ENCODE data around the gene TM6SF1.
A peak's percentile ranks its signal among the peaks of the same experiment; 100 is the strongest.
"Not testable (repeated sequence)": the region's sequence is repeated elsewhere in the genome, so short reads cannot be mapped to it uniquely, and the experiment has no call there.

Gene TM6SF1

DNA sequence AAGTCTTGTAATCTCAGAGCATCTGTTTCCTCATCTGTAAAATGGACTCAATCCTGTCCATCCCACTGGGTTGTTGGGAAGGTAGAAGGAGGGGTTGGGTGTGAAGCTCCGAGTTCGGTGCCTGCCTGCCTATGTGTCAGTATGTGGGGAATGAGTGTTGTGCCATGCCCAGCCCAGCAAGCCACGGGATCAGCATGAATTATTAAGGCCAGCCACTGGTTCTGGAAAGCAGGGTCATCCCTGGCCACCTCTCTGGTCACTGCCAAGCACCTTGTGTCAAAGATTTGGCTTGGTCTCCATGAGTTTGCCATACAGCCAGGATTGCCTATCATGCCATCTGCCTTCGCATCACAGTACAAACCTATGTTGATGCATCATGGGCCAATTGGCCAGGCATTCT is 11.5 kb downstream of the TM6SF1 start:
- DNase-seq, result no peak

- no peak for DNase-seq
Observed at GRCh38 chr15:83119968-83120581, 12.6 kb downstream of the TM6SF1 start.

DNA sequence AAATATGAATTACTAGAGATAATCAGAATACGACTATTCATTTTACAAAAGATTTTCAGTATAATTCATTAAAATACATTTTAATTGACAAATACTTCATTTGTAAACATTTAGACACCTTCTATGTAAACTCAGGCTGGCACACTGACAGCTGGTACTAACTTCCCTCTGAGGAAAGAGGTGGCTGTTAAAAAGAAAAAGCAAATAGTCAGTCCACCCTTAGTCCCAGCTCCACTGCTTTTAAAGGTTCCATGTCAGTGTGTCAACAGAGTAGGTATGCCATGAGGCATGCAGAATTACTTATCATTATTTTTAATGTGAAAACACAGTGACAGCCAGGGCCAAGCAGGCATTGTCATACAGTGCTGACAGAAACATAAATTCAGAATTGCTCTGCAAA is 16.1 kb downstream of the TM6SF1 start:
- no peak for DNase-seq

DNA sequence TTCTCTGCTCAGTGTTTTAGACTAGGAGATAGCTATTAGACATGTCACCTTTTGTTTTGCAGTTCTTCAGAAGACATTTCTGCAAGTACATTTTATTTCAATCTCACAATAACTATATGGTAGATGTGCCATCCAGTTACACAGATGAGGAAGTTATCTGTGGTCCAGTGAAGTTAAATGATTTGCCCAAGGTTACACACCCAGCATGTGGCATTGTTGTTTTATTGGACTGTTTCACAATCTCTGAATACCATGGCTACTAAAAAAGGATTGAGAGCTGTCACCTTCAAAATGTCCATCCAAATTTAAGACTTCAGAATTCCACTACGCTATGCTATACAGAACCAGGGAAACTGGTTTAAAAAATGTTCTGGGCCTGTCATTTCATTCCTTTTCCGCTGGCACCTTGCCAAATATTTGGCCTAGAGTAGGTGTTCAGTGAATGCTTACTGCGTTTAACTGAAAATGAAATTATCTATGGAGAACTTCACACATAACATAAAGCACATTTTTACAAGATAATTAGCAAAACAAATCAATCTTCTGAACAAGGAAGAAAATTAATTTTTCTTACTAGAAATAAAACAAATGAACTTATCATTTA is 20.2 kb downstream of the TM6SF1 start:
- peak in 1 of 2 experiments; percentile 7 for DNase-seq

GRCh38 chr15:83129791-83130190 is 22.3 kb downstream of the TM6SF1 start:
- DNase-seq, result peak; percentile 100

DNA sequence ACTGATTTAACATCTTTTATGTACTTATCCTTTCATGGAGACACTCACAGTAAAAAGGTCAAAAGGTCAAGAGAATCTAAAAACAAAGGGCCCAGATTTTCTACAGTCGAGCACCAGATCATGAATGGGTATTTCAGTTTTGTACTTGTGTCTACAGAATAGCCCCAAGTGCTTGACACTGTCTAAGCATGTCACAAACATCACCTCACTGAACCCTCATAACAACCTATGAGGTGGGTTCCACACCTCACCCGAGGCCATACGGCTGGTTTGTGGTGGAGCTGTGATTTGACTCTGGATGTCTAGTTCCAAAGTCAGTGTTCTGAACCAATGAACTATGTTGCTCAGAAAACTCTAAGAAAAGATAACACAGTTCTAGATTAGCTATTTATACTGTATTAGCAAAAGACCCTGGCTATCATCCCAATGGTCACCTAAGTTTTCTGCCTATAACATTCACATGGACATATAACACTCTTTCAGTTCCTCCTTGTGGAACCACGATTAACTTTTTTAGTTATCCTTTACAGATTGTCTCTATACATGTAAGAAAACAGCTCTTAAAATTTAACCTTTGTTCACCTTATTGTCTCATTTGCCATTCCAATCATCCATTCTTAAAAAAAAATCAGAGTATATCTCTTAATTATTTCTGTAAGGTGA is 25.5 kb downstream of the TM6SF1 start:
- DNase-seq, result no peak

GRCh38 chr15:83142151-83142550 is 34.7 kb downstream of the TM6SF1 start:
- DNase-seq, result not testable (repeated sequence)

- DNase-seq, result no peak
Observed at GRCh38 chr15:83144771-83145170, 37.3 kb downstream of the TM6SF1 start.

DNA sequence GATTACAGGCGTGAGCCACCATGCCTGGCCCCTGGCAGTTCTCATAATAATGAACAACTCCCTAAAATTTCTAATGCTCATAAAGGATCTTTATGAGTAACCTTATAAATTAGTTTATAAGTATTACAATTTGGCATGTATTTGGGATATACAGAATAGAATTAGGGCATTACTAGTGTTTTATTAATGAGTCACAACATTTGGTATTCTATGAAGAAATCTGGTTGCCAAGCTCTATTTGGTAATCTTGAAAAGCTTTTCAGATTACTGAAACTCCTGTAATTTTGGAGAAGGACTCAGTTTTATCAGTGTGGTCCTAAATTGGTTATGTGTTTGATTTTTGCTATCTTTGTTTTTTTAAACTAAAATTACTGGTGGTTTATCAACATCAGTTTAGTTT is 45.8 kb downstream of the TM6SF1 start:
- no peak for DNase-seq

- no peak for DNase-seq
Observed at GRCh38 chr15:83155942-83156341, 48.5 kb downstream of the TM6SF1 start.

- DNase-seq, result no peak
Observed at GRCh38 chr15:83158393-83158792, 50.9 kb downstream of the TM6SF1 start.

DNA sequence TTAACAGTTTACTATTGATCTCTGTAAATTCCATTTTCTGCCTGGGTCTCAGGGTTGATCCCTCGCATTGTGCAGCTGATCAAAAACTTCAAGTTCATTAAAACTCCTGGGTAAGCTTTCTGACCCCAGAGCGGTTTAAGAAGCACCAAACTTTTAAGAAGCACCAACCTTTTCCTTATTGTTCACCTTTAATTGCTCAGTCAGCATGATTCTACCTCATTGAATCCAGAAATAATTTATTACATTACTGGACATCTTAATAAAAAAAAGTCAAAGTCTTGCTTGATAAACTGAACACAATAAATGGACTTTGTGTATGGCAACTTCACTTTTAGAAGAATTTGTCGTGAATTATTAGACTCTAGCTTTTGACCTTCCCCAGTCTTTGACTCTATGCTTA is 53.3 kb downstream of the TM6SF1 start:
- DNase-seq, result no peak

GRCh38 chr15:83163032-83163431 is 55.6 kb downstream of the TM6SF1 start:
- DNase-seq, result no peak

- no peak for DNase-seq
Observed at GRCh38 chr15:83164111-83164770, 56.8 kb downstream of the TM6SF1 start.

DNA sequence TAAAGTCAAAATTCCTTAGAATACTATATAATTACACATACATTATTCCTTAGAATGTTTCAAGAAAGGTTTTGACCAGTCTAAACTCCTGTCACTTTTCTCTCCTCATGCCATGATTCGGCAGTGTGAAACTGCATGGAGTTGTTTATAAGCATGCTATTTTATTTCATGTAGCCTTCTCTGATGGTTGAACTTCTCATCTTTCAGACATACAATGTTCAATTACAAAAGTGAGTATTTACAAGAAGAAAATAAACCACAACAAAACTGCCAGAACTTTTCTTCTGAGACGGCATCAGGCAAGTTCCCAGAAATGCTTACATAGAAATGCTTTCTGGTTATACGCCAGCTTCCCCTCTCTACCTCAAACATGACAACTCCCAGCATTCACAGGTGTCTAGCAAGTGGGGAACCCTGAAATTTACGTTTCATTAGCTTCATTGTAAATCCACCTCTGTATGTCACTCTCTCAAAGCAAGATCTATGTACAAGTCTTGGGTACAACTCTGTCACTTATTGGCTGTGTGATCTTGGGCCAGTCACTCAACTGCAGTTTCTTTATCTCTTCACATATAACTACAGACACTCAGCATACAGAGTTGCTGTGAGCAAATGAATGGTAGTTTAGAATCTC is 57.4 kb downstream of the TM6SF1 start:
- DNase-seq, result no peak

- DNase-seq, result no peak
Observed at GRCh38 chr15:83166218-83166617, 58.8 kb downstream of the TM6SF1 start.

DNA sequence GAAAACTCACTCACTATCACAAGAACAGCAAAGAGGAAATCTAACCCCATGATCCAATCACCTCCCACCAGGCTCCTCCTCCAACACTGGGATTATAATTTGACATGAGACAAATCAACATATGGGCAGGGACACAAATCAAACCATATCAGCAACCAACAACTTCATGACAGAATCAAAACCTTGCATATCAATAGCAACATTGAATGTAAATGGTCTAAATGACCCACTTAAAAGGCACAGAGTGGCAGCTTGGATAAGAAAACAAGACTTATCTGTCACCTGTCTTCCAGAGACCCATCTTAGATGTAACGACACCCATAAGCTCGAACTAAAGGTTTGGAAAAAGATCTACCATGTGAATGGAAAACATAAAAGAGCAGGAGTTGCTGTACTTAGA is 59.4 kb downstream of the TM6SF1 start:
- DNase-seq, result no peak

DNA sequence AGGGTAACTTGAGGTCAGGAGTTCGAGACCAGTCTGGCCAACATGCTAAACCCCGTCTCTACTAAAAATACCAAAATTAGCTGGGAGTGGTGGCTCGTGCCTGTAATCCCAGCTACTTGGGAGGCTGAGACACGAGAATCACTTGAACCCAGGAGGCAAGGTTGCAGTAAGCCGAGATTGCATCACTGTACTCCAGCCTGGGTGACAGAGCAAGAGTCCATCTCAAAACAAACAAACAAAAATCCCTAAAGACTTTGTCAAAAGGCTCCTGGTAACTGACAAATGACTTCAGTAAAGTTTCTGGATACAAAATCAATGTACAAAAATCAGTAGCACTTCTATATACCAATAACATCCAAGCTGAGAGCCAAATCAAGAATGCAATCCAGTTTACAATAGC is 62.1 kb downstream of the TM6SF1 start:
- not testable (repeated sequence) for DNase-seq

- DNase-seq, result no peak
Observed at GRCh38 chr15:83170474-83171165, 63.2 kb downstream of the TM6SF1 start.

GRCh38 chr15:83174891-83175290 is 67.4 kb downstream of the TM6SF1 start:
- DNase-seq, result no peak

DNA sequence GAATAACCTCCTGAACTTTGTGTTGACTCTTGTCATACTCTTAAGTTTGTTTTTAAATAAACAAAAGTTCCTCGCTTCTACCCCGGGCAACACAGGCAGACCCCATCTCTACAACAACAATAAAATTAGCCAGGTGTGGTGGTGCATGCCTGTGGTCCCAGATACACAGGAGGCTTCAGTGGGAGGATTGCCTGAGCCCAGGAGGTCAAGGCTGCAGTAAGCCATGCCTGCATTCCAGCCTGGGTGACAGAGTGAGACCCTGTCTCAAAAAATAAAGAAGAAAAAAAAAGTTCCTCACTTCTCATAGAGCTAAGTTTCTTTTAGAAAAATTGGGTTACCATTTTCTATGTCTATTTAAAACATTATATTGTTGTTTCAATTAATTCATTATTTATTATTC is 70.9 kb downstream of the TM6SF1 start:
- no peak for DNase-seq

- peak in 1 of 2 experiments; percentile 30 for DNase-seq
Observed at GRCh38 chr15:83178869-83179325, 71.5 kb downstream of the TM6SF1 start.

GRCh38 chr15:83185561-83185960 is 78.1 kb downstream of the TM6SF1 start:
- DNase-seq, result no peak
